Panc1 (cell line): Measurements from ENCODE around the gene PAX9.

Experiments
- CTCF ChIP-seq: fragments of 450-650 bp; IDR thresholded peaks from 2 replicates; pipeline ENCODE4 v1.5.1; 2017; ENCODE audit warnings: mild to moderate bottlenecking
- REST ChIP-seq, 2 experiments: IDR thresholded peaks; 2 replicates each; pipeline ENCODE4 v1.6.1; 2011 to 2012; ENCODE audit warnings: low read depth in 2 of 2, control low read depth in 1 of 2, low read length in 1 of 2, mild to moderate bottlenecking in 1 of 2, moderate library complexity in 1 of 2; ENCODE audit not compliant: insufficient read depth in 1 of 2

GRCh38 chr14:36720657-36721056, 59.0 kb downstream of the PAX9 start:
- TF ChIP-seq CTCF = no peak
- no peak for TF ChIP-seq REST (IDR thresholded peaks at IDR 0.05; ENCODE audit: insufficient read depth in 1 of 2, low read depth in 2 of 2, low read length in 1 of 2)
